ENCODE data around the gene KPNA1.

The KPNA1 gene

DNA sequence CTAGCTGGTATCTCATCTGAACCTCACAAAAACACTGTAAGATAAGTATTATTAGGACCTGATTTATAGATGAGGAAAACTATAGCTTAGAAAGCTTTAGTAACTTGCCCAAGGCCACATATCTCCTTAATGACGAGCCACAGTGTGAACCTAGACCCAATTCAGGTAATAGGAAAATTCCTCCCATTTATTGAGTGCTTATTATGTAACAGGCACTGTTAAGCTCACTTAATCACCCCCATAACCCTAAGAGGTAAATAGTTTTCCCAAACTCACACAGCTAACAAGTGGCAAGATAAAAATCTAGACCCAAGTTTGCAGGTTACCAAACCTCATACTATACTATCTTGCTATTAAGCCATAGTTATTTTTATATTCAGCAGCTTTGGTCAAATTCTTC, 106.8 kb downstream of the KPNA1 start:
- no peak overlapping the region for H3K4me3 ChIP-seq (ENCODE audit: low read depth, low read length)
- TF ChIP-seq CTCF (IDR thresholded peaks at IDR 0.05; ENCODE audit: insufficient read depth, low read depth, low read length, missing control alignments): no peak
- DNase-seq (ENCODE audit: low read depth): no peak

GRCh38 chr3:122406198-122406597, 108.5 kb downstream of the KPNA1 start:
- no peak for TF ChIP-seq CTCF (IDR thresholded peaks at IDR 0.05; ENCODE audit: insufficient read depth, low read depth, low read length, missing control alignments)
- peak; percentile 9 for DNase-seq (ENCODE audit: low read depth)

DNA sequence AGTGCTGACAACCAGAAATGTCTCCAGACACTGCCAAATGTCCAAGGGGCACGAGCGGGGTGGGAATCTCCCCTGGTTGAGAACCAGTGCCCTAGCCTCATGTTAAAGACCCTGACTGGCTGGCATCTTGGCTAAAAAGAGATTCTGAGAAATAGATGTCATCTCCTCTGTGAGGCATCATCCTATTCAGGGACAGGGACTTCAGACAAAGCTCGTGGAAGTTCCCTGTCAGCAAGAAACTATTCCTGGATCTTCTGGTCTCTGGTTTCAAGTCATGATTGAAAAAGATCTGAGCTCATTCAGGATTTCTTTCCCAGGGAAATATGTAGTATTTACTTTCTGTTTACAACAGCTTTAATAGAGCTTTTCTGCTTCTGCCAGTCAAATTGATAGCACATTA, 109.7 kb downstream of the KPNA1 start:
- TF ChIP-seq CTCF (IDR thresholded peaks at IDR 0.05; ENCODE audit: insufficient read depth, low read depth, low read length, missing control alignments): no peak
- no peak for DNase-seq (ENCODE audit: low read depth)
- H3K4me3 ChIP-seq (ENCODE audit: low read depth, low read length): no peak overlapping the region

More at GRCh38 chr3:122406198-122406597, 108.5 kb downstream of the KPNA1 start:
- no peak overlapping the region for H3K4me3 ChIP-seq (ENCODE audit: low read depth, low read length)

- no peak for TF ChIP-seq CTCF (IDR thresholded peaks at IDR 0.05; ENCODE audit: insufficient read depth, low read depth, low read length, missing control alignments)
- no peak overlapping the region for H3K4me3 ChIP-seq (ENCODE audit: low read depth, low read length)
- DNase-seq (ENCODE audit: low read depth): no peak
Observed at GRCh38 chr3:122403489-122403888, 111.2 kb downstream of the KPNA1 start.

GRCh38 chr3:122398920-122399319, 115.8 kb downstream of the KPNA1 start:
- H3K4me3 ChIP-seq (ENCODE audit: low read depth, low read length): no peak overlapping the region
- no peak for TF ChIP-seq CTCF (IDR thresholded peaks at IDR 0.05; ENCODE audit: insufficient read depth, low read depth, low read length, missing control alignments)
- DNase-seq (ENCODE audit: low read depth): no peak

GRCh38 chr3:122397201-122397600, 117.5 kb downstream of the KPNA1 start:
- no peak for TF ChIP-seq CTCF (IDR thresholded peaks at IDR 0.05; ENCODE audit: insufficient read depth, low read depth, low read length, missing control alignments)
- no peak overlapping the region for H3K4me3 ChIP-seq (ENCODE audit: low read depth, low read length)
- no peak for DNase-seq (ENCODE audit: low read depth)

- DNase-seq (ENCODE audit: low read depth): no peak
- H3K4me3 ChIP-seq (ENCODE audit: low read depth, low read length): no peak overlapping the region
- no peak for TF ChIP-seq CTCF (IDR thresholded peaks at IDR 0.05; ENCODE audit: insufficient read depth, low read depth, low read length, missing control alignments)
Observed at GRCh38 chr3:122396511-122396910, 118.2 kb downstream of the KPNA1 start.

All from GM12865 (cell line).